ENCODE results near the gene ADGB. TPM values are rescaled to one million over a fixed set of nuclear protein-coding genes. Genes with fewer than 3 reads are reported as not detected.
A peak's percentile ranks its signal among the peaks of the same experiment; 100 is the strongest.

ADGB gene
- total RNA-seq, 2 experiments from 2014 or later, result not detected

DNA sequence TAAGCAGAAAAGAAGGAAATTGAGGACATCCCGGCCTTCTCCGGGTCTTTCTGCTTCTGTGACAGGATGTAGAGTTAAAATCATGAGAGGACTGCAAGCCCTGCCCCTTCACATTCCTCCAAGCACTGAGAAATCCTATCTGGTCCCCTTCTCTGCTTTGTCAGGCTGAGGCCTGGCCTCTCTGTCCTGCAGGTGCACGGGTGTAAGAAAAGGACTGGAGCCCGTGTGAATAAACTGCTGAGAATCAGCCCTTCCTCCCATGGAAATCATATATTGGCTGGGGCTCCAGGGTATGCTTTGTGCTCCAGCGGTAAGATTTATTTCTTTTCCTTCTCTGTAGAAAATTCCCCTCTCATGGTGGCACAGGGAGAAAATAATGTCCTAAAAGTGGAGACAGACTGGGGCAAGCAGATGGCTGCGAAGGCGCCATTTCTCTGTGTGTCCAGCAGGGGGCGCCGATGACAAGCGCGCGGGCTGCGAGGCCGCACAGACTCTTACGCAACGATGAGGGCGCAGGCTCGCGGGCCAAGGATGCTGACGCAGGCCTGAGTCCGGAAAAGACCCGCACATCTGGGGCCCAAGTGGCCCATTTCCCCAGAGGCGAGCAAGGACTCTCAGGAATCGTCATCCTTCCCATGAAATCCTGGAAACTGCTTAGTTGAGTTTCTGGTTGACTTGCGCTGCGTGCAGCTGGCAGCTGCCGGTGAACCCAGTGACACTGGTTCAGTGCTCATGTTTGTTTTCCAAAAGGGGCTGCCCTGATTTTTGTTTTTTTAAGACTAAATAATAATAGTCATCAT, 258.6 kb downstream of the ADGB start:
- POLR2A ChIA-PET, result no interaction called here
- H3K27me3 Mint-ChIP-seq, result peaks cover 3% of the 10 kb centered on the region
- no peaks in the 10 kb centered on the region for H3K4me1 Mint-ChIP-seq (ENCODE audit: low read depth)
- CTCF ChIA-PET, result no interaction called here
- Histone ChIP-seq H3K4me1 (ENCODE audit: insufficient read depth, low read length) (peaks cover 7% of the 10 kb centered on the region), H3K4me3 (ENCODE audit: low read length) (peak overlapping the region; percentile 26), H3K36me3 (ENCODE audit: insufficient read depth, low read length) (no peaks in the 10 kb centered on the region), H3K9me3 (ENCODE audit: control insufficient read depth in 1 of 2, insufficient read depth in 1 of 2, low read length in 2 of 2) (no peaks in the 10 kb centered on the region), H3K27ac (ENCODE audit: low read depth in 1 of 2, low read length in 2 of 2) (no peak overlapping the region), H3K27me3 (ENCODE audit: control insufficient read depth in 1 of 2, insufficient read depth in 2 of 2, low read length in 2 of 2) (no peaks in the 10 kb centered on the region)
- intact Hi-C loops (cut with DNase I, micrococcal nuclease), result loop anchor here (1.0 to 5.0 kb wide), 7 partner anchors 365 to 1607 kb away; no protein-coding TSS in a partner anchor
- no peaks in the 10 kb centered on the region for H3K36me3 Mint-ChIP-seq (ENCODE audit: low read depth)
- DNase-seq (peak; percentile 41 to 85 (median 64)), ATAC-seq (ENCODE audit: poor library complexity) (peak; percentile 84)
- TF ChIP-seq, protein P1, sequence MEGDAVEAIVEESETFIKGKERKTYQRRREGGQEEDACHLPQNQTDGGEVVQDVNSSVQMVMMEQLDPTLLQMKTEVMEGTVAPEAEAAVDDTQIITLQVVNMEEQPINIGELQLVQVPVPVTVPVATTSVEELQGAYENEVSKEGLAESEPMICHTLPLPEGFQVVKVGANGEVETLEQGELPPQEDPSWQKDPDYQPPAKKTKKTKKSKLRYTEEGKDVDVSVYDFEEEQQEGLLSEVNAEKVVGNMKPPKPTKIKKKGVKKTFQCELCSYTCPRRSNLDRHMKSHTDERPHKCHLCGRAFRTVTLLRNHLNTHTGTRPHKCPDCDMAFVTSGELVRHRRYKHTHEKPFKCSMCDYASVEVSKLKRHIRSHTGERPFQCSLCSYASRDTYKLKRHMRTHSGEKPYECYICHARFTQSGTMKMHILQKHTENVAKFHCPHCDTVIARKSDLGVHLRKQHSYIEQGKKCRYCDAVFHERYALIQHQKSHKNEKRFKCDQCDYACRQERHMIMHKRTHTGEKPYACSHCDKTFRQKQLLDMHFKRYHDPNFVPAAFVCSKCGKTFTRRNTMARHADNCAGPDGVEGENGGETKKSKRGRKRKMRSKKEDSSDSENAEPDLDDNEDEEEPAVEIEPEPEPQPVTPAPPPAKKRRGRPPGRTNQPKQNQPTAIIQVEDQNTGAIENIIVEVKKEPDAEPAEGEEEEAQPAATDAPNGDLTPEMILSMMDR (IDR thresholded peaks at IDR 0.05), result peak; percentile 96
- H3K27ac Mint-ChIP-seq, result no peak overlapping the region
- H3K4me3 Mint-ChIP-seq, result no peak overlapping the region
- no peaks in the 10 kb centered on the region for H3K9me3 Mint-ChIP-seq

DNA sequence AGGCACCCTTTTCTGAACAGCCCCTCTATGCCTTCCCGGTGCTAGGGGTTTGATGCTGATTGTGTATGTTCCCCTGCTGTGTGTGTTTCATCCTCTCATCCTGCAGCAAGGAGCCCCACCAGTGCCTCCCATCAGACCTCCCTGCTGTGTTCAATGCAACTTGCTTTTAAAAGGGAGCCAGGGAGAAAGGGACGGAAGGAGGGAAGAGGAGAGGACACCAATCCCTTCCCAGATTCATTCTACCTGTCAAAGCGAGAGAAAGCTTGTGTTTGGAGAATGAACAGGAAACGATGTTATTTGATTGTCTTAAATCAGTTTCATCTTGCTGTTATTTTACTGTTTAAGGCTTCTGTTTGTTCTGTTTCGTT, 259.2 kb downstream of the ADGB start:
- H3K27me3 Mint-ChIP-seq, result peaks cover 3% of the 10 kb centered on the region
- Histone ChIP-seq H3K9me3 (ENCODE audit: control insufficient read depth in 1 of 2, insufficient read depth in 1 of 2, low read length in 2 of 2) (no peaks in the 10 kb centered on the region), H3K36me3 (ENCODE audit: insufficient read depth, low read length) (no peaks in the 10 kb centered on the region), H3K4me1 (ENCODE audit: insufficient read depth, low read length) (peaks cover 7% of the 10 kb centered on the region), H3K27me3 (ENCODE audit: control insufficient read depth in 1 of 2, insufficient read depth in 2 of 2, low read length in 2 of 2) (no peaks in the 10 kb centered on the region), H3K27ac (ENCODE audit: low read depth in 1 of 2, low read length in 2 of 2) (no peak overlapping the region), H3K4me3 (ENCODE audit: low read length) (peak overlapping the region; percentile 26)
- no peak for DNase-seq
- H3K27ac Mint-ChIP-seq, result no peak overlapping the region
- CTCF ChIA-PET, result no interaction called here
- TF ChIP-seq, protein P1 (IDR thresholded peaks at IDR 0.05), result no peak
- no peak for ATAC-seq (ENCODE audit: poor library complexity)
- POLR2A ChIA-PET, result no interaction called here
- H3K4me3 Mint-ChIP-seq, result no peak overlapping the region
- intact Hi-C loops (cut with DNase I, micrococcal nuclease), result loop anchor here (1.0 to 5.0 kb wide), 7 partner anchors 364 to 1607 kb away; no protein-coding TSS in a partner anchor
- H3K36me3 Mint-ChIP-seq (ENCODE audit: low read depth), result no peaks in the 10 kb centered on the region
- H3K9me3 Mint-ChIP-seq, result no peaks in the 10 kb centered on the region
- no peaks in the 10 kb centered on the region for H3K4me1 Mint-ChIP-seq (ENCODE audit: low read depth)

DNA sequence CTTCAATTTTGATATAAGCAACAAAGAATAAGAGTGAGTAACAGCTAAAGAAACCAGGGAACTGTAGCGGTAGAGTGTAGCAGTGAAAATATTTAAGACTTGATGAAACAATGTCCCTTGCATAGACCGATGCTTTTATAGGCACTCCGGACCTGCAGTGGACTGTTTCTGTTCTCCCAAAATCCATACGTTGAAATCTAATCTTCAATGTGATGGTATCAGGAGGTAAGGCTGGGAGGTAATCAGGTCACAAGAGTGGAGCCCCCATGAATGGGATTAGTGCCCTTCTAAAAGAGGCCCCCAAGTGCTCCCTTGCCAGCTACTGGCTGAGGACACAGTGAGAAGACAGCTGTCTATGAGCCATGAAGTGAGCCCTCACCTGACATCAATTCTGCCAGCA, 260.4 kb downstream of the ADGB start:
- no peaks in the 10 kb centered on the region for H3K9me3 ChIP-seq (ENCODE audit: control insufficient read depth in 1 of 2, insufficient read depth in 1 of 2, low read length in 2 of 2)
- H3K27ac ChIP-seq (ENCODE audit: low read depth in 1 of 2, low read length in 2 of 2), result no peak overlapping the region
- Mint-ChIP-seq H3K4me1 (ENCODE audit: low read depth) (no peaks in the 10 kb centered on the region), H3K27ac (no peak overlapping the region), H3K36me3 (ENCODE audit: low read depth) (no peaks in the 10 kb centered on the region), H3K9me3 (no peaks in the 10 kb centered on the region), H3K4me3 (no peak overlapping the region), H3K27me3 (peaks cover 3% of the 10 kb centered on the region)
- intact Hi-C loops (cut with DNase I, micrococcal nuclease), result loop anchor here in 1 of 2 experiments (2.0 to 5.0 kb wide), 4 partner anchors 363 to 1603 kb away; no protein-coding TSS in a partner anchor
- TF ChIP-seq, protein P1 (IDR thresholded peaks at IDR 0.05), result no peak
- no peak overlapping the region for H3K4me3 ChIP-seq (ENCODE audit: low read length)
- ChIA-PET CTCF (no interaction called here), POLR2A (no interaction called here)
- no peaks in the 10 kb centered on the region for H3K36me3 ChIP-seq (ENCODE audit: insufficient read depth, low read length)
- no peaks in the 10 kb centered on the region for H3K27me3 ChIP-seq (ENCODE audit: control insufficient read depth in 1 of 2, insufficient read depth in 2 of 2, low read length in 2 of 2)
- DNase-seq (no peak), ATAC-seq (ENCODE audit: poor library complexity) (no peak)
- H3K4me1 ChIP-seq (ENCODE audit: insufficient read depth, low read length), result peaks cover 7% of the 10 kb centered on the region
